Gastrocnemius medialis (tissue), 4 donors: ENCODE measurements around the gene PEDS1. TPM values are rescaled to one million over a fixed set of nuclear protein-coding genes. Genes with fewer than 3 reads are reported as not detected.

ENCODE experiments used
- ATAC-seq, 2 donors: fragments of 150-250 bp; one replicate each; pipeline ENCODE4 v1.9.1; 2016
- DNase-seq, 2 donors: peaks; one replicate each; pipeline ENCODE4 v3.0.0-alpha.2; 2019
- H3K27ac ChIP-seq, 4 donors: fragments of 200-600 bp; sonication (generic); 1 replicate in 1 of 4; 2 replicates in 3 of 4; pipeline ENCODE4 v1.5.1; 2016 to 2018; ENCODE audit warnings: mild to moderate bottlenecking in 2 of 4, moderate library complexity in 1 of 4
- H3K27me3 ChIP-seq, 3 donors: fragments of 200-600 bp; sonication (generic) in 2 of 3; 1 replicate in 1 of 3; 2 replicates in 2 of 3; pipeline versions ENCODE4 v1.5.1 to v1.6.0; 2016 to 2019; ENCODE audit warnings: mild to moderate bottlenecking in 1 of 3, moderate library complexity in 1 of 3
- H3K36me3 ChIP-seq, 2 donors: fragments of 200-600 bp; sonication (generic) in 1 of 2; one replicate each; pipeline ENCODE4 v1.5.1; 2017 to 2018
- H3K4me1 ChIP-seq, 2 donors: fragments of 200-600 bp; sonication (generic) in 1 of 2; one replicate each; pipeline ENCODE4 v1.5.1; 2016 to 2017; ENCODE audit warnings: mild to moderate bottlenecking in 2 of 2
- H3K4me3 ChIP-seq, 4 donors: fragments of 200-600 bp; sonication (generic) in 3 of 4; 1 replicate in 1 of 4; 2 replicates in 3 of 4; pipeline ENCODE4 v1.5.1; 2016 to 2019; ENCODE audit warnings: mild to moderate bottlenecking in 2 of 4
- H3K9me3 ChIP-seq, 3 donors: fragments of 200-600 bp; sonication (generic) in 2 of 3; 1 replicate in 1 of 3; 2 replicates in 2 of 3; pipeline ENCODE4 v1.5.1; 2016 to 2019
- POLR2A ChIP-seq, 2 donors: fragments of 450-650 bp; IDR thresholded peaks; one replicate each; pipeline ENCODE4 v1.6.1; 2017; ENCODE audit warnings: antibody characterized with exemption in 2 of 2, mild to moderate bottlenecking in 2 of 2, moderate library complexity in 2 of 2
- in situ Hi-C, 4 donors: fragments of 200-750 bp; cut with MboI; loops; one replicate each; pipeline versions ENCODE4 v1.15.0 to v1.8.0; 2017; ENCODE audit warnings: low sequenced_read_pairs in 4 of 4
- intact Hi-C: fragments of 100-400 bp; cut with DNase I; formaldehyde crosslinking; loops from one replicate; pipeline ENCODE4 v1.15.1; 2023; ENCODE audit warnings: low total_unique reads
- total RNA-seq, 4 donors: library from RNA; depleted of rRNA; stranded (reverse); fragments of >200 nt; gene quantifications; one replicate each; pipeline versions ENCODE4 v1.1.0 to v1.2.3, GENCODE V29; 2016
- TF ChIP-seq, protein P1 (sequence below), 5 experiments: fragments of 450-650 bp in 3 of 5; fragments of 200-600 bp in 2 of 5; sonication (generic) in 2 of 5; IDR thresholded peaks in 4 of 5; conservative IDR thresholded peaks in 1 of 5; 1 replicate in 4 of 5; 2 replicates in 1 of 5; pipeline ENCODE4 v1.5.1; 2016 to 2019; ENCODE audit warnings: antibody characterized with exemption in 5 of 5, mild to moderate bottlenecking in 3 of 5, moderate library complexity in 3 of 5

Gene PEDS1
- total RNA-seq, 4 donors from 2014 or later = 33.2 to 77.9 (median 38.2) TPM

DNA sequence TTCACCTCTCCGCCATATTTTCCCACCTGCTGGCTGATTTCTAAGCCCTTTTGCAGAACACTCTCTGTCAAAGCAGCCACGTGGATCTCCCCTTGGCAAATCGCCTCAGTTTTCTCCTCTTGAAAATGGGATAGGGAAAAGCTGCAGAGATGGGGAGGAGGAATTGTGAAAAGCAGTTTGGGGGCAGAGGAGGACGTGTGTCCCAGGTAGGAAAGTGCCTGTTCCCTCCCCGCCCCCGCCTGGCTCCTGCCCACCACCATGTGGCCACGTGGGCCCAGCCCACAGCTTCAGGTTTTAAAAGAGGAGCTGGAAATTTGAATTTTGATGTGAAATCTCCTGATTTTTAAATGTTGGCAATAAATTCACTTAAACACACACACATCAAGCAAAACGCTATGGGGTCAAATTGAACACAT, 33.5 kb upstream of the PEDS1 start:
- no peak for TF ChIP-seq POLR2A (IDR thresholded peaks at IDR 0.05)
- TF ChIP-seq, protein P1, sequence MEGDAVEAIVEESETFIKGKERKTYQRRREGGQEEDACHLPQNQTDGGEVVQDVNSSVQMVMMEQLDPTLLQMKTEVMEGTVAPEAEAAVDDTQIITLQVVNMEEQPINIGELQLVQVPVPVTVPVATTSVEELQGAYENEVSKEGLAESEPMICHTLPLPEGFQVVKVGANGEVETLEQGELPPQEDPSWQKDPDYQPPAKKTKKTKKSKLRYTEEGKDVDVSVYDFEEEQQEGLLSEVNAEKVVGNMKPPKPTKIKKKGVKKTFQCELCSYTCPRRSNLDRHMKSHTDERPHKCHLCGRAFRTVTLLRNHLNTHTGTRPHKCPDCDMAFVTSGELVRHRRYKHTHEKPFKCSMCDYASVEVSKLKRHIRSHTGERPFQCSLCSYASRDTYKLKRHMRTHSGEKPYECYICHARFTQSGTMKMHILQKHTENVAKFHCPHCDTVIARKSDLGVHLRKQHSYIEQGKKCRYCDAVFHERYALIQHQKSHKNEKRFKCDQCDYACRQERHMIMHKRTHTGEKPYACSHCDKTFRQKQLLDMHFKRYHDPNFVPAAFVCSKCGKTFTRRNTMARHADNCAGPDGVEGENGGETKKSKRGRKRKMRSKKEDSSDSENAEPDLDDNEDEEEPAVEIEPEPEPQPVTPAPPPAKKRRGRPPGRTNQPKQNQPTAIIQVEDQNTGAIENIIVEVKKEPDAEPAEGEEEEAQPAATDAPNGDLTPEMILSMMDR (IDR thresholded peaks at IDR 0.05 in 4 of 5, conservative IDR thresholded peaks at IDR 0.05 in 1 of 5) = no peak
- no peak overlapping the region for H3K4me3 ChIP-seq
- no peaks in the 10 kb centered on the region for H3K27me3 ChIP-seq
- ATAC-seq = no peak
- in situ Hi-C loops (loop anchor here (5.0 to 25.0 kb wide), 4 partner anchors 275 to 575 kb away; no protein-coding TSS in a partner anchor), intact Hi-C loops (loop anchor here (1.0 to 5.0 kb wide), 4 partner anchors 273 to 560 kb away; no protein-coding TSS in a partner anchor)
- H3K9me3 ChIP-seq = no peaks in the 10 kb centered on the region
- H3K36me3 ChIP-seq = no peaks in the 10 kb centered on the region
- H3K4me1 ChIP-seq = peaks cover 5 to 15% of the 10 kb centered on the region in 2 donors
- peak in 1 of 2 donors; percentile 48 for DNase-seq
- H3K27ac ChIP-seq = peak overlapping the region; percentile 91 to 100 (median 97)

DNA sequence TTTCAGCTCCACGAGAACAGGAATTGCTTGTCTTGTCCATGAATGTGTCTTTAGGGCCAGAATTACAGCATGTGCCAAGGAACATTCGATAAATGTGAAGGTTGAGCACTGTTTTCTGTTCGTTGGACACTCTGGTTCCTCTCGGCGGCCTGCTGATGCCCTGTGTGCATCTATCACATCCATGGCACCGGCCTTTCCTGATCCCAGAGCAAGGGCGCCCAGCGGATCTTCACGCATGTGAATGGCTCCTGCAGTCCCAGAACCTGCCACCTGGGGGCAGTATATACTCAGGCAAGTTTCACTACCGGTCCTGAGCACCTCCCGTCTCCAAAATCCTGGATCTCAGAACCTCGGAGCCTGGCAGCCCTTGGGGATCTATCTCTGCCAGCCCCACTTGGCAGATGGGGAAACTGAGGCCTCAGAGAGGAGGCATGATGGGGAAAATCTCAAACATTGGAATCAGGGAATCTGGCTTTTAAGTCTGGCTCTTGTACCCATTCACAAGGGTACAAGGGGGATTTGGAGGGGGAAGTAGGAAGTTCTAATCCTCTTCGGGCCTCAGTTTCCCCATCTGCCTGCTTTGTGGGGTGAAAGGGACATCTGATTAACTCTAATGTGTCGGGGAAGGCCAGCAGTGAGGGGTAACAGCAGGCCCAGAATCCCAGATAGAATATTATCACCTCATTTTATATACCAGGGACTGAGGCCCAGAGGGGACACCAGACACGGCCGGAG, 32.8 kb upstream of the PEDS1 start:
- in situ Hi-C loops (loop anchor here (5.0 to 25.0 kb wide), 4 partner anchors 276 to 576 kb away; no protein-coding TSS in a partner anchor), intact Hi-C loops (loop anchor here (1.0 to 5.0 kb wide), 4 partner anchors 274 to 561 kb away; no protein-coding TSS in a partner anchor)
- H3K27ac ChIP-seq = peak overlapping the region; percentile 91 to 100 (median 97)
- no peaks in the 10 kb centered on the region for H3K36me3 ChIP-seq
- peaks cover 5 to 15% of the 10 kb centered on the region in 2 donors for H3K4me1 ChIP-seq
- no peaks in the 10 kb centered on the region for H3K9me3 ChIP-seq
- no peak overlapping the region for H3K4me3 ChIP-seq
- peak; percentile 79 to 92 for DNase-seq
- H3K27me3 ChIP-seq = no peaks in the 10 kb centered on the region
- TF ChIP-seq, protein P1 (IDR thresholded peaks at IDR 0.05 in 4 of 5, conservative IDR thresholded peaks at IDR 0.05 in 1 of 5) = peak; percentile 98 to 99 (median 99)
- TF ChIP-seq POLR2A (IDR thresholded peaks at IDR 0.05) = no peak
- peak; percentile 36 to 40 for ATAC-seq

DNA sequence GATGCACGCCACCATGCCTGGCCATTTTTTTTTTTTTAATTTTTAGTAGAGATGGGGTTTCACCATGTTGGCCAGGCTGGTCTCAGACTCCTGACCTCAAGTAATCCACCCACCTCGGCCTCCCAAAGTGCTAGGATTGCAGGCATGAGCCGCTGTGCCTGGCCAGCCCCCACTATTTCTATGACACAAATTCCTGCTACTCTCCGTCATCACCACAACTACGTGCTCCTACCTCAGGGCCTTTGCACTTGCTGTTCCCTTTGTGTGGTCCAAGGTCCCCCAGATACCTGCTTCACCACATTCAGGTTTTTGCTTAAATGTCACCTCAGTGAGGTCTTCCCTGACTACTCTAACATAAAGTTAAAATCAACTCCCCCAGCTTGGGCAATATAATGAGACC, 31.9 kb upstream of the PEDS1 start:
- in situ Hi-C loops = loop anchor here (5.0 to 25.0 kb wide), 4 partner anchors 277 to 577 kb away; no protein-coding TSS in a partner anchor
- Histone ChIP-seq H3K27me3 (no peaks in the 10 kb centered on the region), H3K4me1 (peaks cover 5 to 15% of the 10 kb centered on the region in 2 donors), H3K9me3 (no peaks in the 10 kb centered on the region), H3K36me3 (no peaks in the 10 kb centered on the region), H3K27ac (no peak overlapping the region), H3K4me3 (no peak overlapping the region)
- intact Hi-C loops = loop anchor here (1.0 to 5.0 kb wide), 2 partner anchors 451 to 562 kb away; no protein-coding TSS in a partner anchor
- no peak for TF ChIP-seq POLR2A (IDR thresholded peaks at IDR 0.05)
- TF ChIP-seq, protein P1 (IDR thresholded peaks at IDR 0.05 in 4 of 5, conservative IDR thresholded peaks at IDR 0.05 in 1 of 5) = no peak
- ATAC-seq = no peak
- DNase-seq = no peak

DNA sequence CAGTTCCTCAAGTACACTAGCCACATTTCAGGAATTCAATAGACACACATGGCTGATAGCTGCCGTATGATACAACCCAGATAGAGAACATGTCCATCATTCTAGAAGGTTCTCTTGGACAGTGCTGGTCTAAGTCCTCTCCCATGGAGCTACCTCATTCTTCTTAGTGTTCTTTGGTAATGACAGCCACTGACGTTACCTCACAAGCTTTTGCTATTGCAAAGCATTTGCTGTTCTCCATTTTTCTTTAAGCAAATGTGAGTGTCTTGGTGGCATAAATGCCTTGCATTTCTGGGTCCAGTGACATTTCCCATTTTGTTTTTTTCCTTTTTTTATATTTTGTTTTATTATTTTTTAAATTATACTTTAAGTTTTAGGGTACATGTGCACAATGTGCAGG, 28.8 kb upstream of the PEDS1 start:
- Histone ChIP-seq H3K27ac (no peak overlapping the region), H3K4me3 (no peak overlapping the region), H3K27me3 (no peaks in the 10 kb centered on the region), H3K36me3 (no peaks in the 10 kb centered on the region), H3K4me1 (peaks cover 4 to 10% of the 10 kb centered on the region in 2 donors), H3K9me3 (no peaks in the 10 kb centered on the region)
- ATAC-seq = no peak
- intact Hi-C loops (no loop called here), in situ Hi-C loops (loop anchor here in 2 of 4 donors (10.0 to 25.0 kb wide), 2 partner anchors 562 to 580 kb away; no protein-coding TSS in a partner anchor)
- TF ChIP-seq, protein P1 (IDR thresholded peaks at IDR 0.05 in 4 of 5, conservative IDR thresholded peaks at IDR 0.05 in 1 of 5) = no peak
- TF ChIP-seq POLR2A (IDR thresholded peaks at IDR 0.05) = no peak
- no peak for DNase-seq
